ENCODE results near the gene PLCG1. TPM values are rescaled to one million over a fixed set of nuclear protein-coding genes. Genes with fewer than 3 reads are reported as not detected.

The PLCG1 gene
- total RNA-seq, 4 donors from 2014 or later = 82.7 to 377 (median 155) TPM

GRCh38 chr20:41152108-41152757, 14.9 kb downstream of the PLCG1 start:
- Histone ChIP-seq H3K4me1 (peaks cover 9 to 59% (median 26%) of the 10 kb centered on the region in 4 donors), H3K27ac (no peak overlapping the region)

DNA sequence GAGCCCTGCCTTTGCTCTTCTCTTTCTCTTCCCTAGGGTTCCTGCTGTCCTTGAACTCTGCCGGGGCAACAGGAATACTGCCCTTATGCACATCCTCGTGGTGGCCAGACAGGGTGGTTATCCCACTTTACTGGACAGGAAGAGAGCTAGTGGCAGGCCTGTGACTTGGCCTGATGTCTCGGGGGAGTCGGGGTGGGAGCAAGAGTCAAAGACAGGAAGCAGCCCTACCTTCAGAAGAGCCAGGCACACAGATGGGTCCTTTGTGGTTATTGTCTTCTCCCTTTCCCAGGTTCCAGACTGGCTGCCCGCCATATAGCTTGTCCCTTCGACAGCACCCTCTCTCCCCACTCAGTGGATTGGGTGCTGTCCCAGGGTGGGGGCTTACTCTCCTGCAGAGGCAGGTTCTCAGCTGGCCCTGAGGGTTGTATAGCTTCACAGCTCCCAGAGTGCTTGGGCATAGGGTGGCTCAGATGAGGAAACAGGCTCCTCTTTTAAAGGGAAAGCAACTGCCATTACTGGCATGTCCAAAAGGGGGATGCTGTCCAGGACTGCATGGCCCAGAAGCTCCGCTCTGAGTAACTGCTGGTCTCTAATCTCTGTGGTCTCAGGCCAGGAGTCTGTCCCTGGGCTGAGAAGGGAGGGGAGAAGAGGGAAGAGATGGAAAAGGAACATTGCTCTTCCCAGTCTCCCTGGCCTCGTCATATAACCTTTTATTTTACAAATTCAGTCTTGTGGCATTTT, 17.3 kb downstream of the PLCG1 start:
- peaks cover 8 to 44% (median 25%) of the 10 kb centered on the region in 4 donors for H3K4me1 ChIP-seq
- H3K9me3 ChIP-seq = no peaks in the 10 kb centered on the region
- H3K4me3 ChIP-seq = no peak overlapping the region
- 83% methylated on average over 8 of the region's 8 CpGs; no CpG with 5 or more reads in 1 of the 2 donors for WGBS, 2 donors (ENCODE audit: low coverage in 1 of 2)
- no peak for DNase-seq
- H3K27ac ChIP-seq = no peak overlapping the region
- H3K27me3 ChIP-seq = no peaks in the 10 kb centered on the region
- in situ Hi-C loops (cut with MboI; ENCODE audit: low pct_ligation_motif_present in 1 of 4, low pct_unique_long_range_greater_than_20kb in 1 of 4, low sequenced_read_pairs in 3 of 4) = no loop called here
- TF ChIP-seq POLR2AphosphoS5 (IDR thresholded peaks at IDR 0.05) (no peak), POLR2A (IDR thresholded peaks at IDR 0.05) (no peak), EP300 (IDR thresholded peaks at IDR 0.05; ENCODE audit: low read depth) (no peak)
- TF ChIP-seq, protein P1, sequence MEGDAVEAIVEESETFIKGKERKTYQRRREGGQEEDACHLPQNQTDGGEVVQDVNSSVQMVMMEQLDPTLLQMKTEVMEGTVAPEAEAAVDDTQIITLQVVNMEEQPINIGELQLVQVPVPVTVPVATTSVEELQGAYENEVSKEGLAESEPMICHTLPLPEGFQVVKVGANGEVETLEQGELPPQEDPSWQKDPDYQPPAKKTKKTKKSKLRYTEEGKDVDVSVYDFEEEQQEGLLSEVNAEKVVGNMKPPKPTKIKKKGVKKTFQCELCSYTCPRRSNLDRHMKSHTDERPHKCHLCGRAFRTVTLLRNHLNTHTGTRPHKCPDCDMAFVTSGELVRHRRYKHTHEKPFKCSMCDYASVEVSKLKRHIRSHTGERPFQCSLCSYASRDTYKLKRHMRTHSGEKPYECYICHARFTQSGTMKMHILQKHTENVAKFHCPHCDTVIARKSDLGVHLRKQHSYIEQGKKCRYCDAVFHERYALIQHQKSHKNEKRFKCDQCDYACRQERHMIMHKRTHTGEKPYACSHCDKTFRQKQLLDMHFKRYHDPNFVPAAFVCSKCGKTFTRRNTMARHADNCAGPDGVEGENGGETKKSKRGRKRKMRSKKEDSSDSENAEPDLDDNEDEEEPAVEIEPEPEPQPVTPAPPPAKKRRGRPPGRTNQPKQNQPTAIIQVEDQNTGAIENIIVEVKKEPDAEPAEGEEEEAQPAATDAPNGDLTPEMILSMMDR (IDR thresholded peaks at IDR 0.05) = no peak
- intact Hi-C loops (cut with DNase I; ENCODE audit: low total_unique reads) = no loop called here
- no peaks in the 10 kb centered on the region for H3K36me3 ChIP-seq

More at GRCh38 chr20:41152108-41152757, 14.9 kb downstream of the PLCG1 start:
- WGBS, 2 donors (ENCODE audit: low coverage in 1 of 2) = 57 to 65% methylated on average over 5 of the region's 5 CpGs
- intact Hi-C loops (cut with DNase I; ENCODE audit: low total_unique reads) = no loop called here
- in situ Hi-C loops (cut with MboI; ENCODE audit: low pct_ligation_motif_present in 1 of 4, low pct_unique_long_range_greater_than_20kb in 1 of 4, low sequenced_read_pairs in 3 of 4) = no loop called here
- DNase-seq = no peak
- Histone ChIP-seq H3K9me3 (no peaks in the 10 kb centered on the region), H3K36me3 (no peaks in the 10 kb centered on the region), H3K27me3 (no peaks in the 10 kb centered on the region), H3K4me3 (no peak overlapping the region)
- TF ChIP-seq EP300 (IDR thresholded peaks at IDR 0.05; ENCODE audit: low read depth) (no peak), POLR2AphosphoS5 (IDR thresholded peaks at IDR 0.05) (no peak), POLR2A (IDR thresholded peaks at IDR 0.05) (no peak)
- TF ChIP-seq, protein P1 (IDR thresholded peaks at IDR 0.05) = no peak

DNA sequence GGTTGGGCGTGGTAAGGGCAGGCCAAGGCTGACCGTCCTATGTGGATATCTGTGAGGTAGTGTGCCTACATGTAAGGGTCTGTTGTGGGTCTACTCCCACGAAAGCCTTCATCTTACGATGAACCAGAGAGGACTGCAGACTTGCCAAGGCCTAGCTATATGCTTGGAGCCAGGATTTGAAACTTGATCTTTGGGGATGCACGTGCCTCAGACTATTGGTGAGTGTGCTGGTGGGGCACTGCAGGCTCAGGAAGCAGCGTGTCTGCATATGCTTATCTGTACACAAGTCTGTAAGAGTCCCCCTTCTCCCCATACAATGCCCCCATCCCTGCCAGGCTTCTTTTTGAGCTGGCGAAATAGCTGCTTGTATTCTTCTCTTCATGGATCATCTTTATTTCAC, 17.9 kb downstream of the PLCG1 start:
- Histone ChIP-seq H3K27me3 (no peaks in the 10 kb centered on the region), H3K27ac (no peak overlapping the region), H3K36me3 (no peaks in the 10 kb centered on the region), H3K4me3 (no peak overlapping the region), H3K4me1 (peaks cover 1 to 37% (median 19%) of the 10 kb centered on the region in 4 donors), H3K9me3 (no peaks in the 10 kb centered on the region)
- 94% methylated on average over 7 of the region's 7 CpGs; no CpG with 5 or more reads in 1 of the 2 donors for WGBS, 2 donors (ENCODE audit: low coverage in 1 of 2)
- TF ChIP-seq POLR2A (IDR thresholded peaks at IDR 0.05) = no peak
- no peak for TF ChIP-seq EP300 (IDR thresholded peaks at IDR 0.05; ENCODE audit: low read depth)
- TF ChIP-seq, protein P1 (IDR thresholded peaks at IDR 0.05) = no peak
- no peak for TF ChIP-seq POLR2AphosphoS5 (IDR thresholded peaks at IDR 0.05)
- intact Hi-C loops (cut with DNase I; ENCODE audit: low total_unique reads) = no loop called here
- in situ Hi-C loops (cut with MboI; ENCODE audit: low pct_ligation_motif_present in 1 of 4, low pct_unique_long_range_greater_than_20kb in 1 of 4, low sequenced_read_pairs in 3 of 4) = no loop called here
- no peak for DNase-seq

DNA sequence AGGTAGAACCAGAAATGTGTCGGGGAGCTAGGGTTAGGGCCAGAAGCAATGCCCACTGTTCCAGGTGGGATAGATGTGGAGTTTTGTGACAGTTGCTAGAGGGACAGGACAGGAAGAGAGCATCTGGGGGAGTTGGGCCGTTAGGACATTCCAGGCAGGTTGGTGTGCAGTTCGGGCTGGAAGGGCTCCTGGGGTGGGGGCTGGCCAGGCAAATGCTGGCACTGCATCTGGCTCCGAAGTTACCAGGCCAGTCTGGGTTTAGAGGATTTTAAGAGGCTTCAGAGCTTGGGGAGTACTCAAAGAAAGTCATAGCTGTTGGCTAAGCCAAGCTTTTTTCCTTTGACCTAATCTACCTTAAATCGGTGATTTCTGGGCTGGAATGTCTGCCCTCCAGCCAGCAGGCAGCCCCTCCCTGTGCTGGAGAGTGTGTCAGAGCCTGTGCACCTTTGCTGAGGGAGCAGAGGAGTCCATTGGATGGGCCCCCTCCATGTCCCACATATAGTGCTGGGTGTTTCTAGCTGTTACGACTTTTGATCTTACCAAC, 20.8 kb downstream of the PLCG1 start:
- Histone ChIP-seq H3K27me3 (no peaks in the 10 kb centered on the region), H3K9me3 (no peaks in the 10 kb centered on the region), H3K4me3 (no peak overlapping the region), H3K4me1 (peaks cover 0 to 33% (median 14%) of the 10 kb centered on the region in 4 donors), H3K27ac (peak overlapping the region; percentile 2 to 48 (median 26)), H3K36me3 (peaks cover 0 to 3% (median 0%) of the 10 kb centered on the region in 4 donors)
- in situ Hi-C loops (cut with MboI; ENCODE audit: low pct_ligation_motif_present in 1 of 4, low pct_unique_long_range_greater_than_20kb in 1 of 4, low sequenced_read_pairs in 3 of 4) = no loop called here
- WGBS, 2 donors (ENCODE audit: low coverage in 1 of 2) = 90% methylated on average over 6 of the region's 6 CpGs; no CpG with 5 or more reads in 1 of the 2 donors
- DNase-seq = no peak
- intact Hi-C loops (cut with DNase I; ENCODE audit: low total_unique reads) = no loop called here
- TF ChIP-seq EP300 (IDR thresholded peaks at IDR 0.05; ENCODE audit: low read depth) = no peak
- TF ChIP-seq, protein P1 (IDR thresholded peaks at IDR 0.05) = no peak

Data from transverse colon (tissue), 4 donors.